NCI-H345 (cell line): ENCODE data around the gene PALLD.
A peak's percentile ranks its signal among the peaks of the same experiment; 100 is the strongest.
"Not testable (repeated sequence)": the region's sequence is repeated elsewhere in the genome, so short reads cannot be mapped to it uniquely, and the experiment has no call there.

Source experiments
- DNase-seq: peaks from one replicate; lab custom pipeline; 2025; lab: John Stamatoyannopoulos, UW

Gene PALLD

DNA sequence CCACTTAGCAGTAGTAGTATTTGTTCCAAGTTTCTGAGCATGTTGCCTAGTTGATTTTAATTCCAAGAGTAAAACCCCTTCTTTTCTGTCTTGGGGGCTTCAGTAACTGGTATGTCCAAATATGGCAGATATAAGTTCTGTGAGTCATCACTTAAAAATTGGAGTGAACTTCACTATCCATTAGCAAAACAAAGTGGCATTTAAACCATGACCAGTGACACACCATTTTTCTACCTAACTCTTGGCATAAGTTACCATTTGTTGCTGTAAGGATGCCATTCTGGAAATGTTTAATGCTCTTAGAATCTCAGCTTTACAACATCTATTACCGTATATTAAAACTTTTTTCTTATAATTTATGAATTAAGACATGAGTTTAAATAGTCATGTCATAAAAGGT lies 411.2 kb downstream of the PALLD start:
- DNase-seq = no peak

DNA sequence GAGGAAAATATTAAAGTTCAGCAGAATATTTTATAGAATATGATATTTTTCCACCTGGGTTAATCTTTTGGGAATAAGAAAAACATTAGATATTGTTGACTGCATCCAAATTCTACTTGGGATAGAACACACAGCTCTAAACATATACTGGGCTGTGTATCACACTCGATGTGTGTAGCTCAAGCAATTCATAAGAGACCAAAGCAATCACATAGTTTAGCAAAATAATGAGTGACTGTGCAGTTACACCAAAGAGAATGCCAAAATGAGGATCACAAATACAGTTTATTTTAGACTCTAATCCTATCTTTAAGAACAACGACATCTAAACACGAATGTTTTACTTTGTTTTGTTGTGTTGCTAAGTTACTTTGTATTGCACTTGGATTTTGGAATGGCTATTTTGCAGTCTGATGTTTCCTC lies 412.0 kb downstream of the PALLD start:
- no peak for DNase-seq

GRCh38 chr4:168914095-168914494 lies 417.2 kb downstream of the PALLD start:
- no peak for DNase-seq

GRCh38 chr4:168917138-168917779 lies 420.4 kb downstream of the PALLD start:
- peak; percentile 32 for DNase-seq

DNA sequence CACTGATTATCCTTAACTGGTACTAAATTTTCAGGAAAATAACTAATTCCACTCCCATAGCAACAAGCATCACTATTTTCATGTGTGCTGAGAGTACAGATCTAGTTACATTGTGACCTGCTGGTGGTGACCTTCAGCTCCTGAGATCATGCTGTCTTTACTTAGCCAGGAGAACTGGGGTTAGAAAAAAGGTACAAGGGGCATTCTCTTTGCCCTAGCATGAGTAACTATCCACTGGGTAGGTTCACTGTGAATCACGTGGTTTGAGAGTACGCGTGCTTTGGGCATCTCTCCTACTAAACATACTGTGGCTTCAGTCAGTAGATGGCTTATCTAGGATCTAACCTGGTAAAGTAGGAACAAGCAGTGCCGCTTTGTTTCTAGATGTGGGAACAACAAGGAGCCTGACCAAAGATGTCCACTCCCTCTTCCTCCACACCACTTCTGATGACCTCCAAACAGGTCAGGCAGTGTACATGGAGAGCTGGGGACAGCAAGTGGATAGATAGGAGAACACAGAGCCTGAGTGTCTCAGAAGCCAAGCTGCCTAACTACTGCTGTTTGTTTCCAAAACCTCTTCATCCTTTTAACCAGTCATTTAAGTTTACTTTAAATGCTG lies 423.0 kb downstream of the PALLD start:
- no peak for DNase-seq

DNA sequence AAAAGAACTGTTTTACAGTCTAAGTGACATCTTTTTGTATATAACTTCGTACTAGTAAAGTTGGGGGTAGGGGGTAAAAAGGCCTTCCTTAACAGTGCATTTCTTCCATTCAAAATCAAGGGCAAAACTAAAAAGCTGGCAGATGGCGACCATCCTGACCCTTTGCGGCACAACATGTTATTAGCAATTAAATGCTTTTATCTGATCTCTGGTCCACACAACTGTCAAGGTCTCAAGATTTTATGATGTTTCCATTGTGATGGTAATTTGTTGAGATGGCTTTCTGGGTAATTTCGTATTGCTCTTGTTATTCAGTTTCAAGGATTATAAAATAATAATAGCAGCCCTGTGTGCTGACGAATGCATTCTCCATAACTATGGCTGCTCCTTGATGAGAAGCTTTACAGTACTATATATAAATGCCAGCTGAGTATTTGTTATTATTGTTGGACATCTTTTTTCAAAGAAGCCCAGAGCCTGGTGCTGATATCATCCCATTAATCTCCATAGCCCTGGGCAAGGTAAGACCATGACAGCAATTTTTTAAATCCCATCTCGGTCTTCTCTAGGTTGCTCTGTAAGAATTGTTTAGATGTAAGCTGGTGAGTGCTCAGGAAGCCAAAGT lies 423.7 kb downstream of the PALLD start:
- no peak for DNase-seq

GRCh38 chr4:168923526-168924194 lies 426.8 kb downstream of the PALLD start:
- peak; percentile 53 for DNase-seq

DNA sequence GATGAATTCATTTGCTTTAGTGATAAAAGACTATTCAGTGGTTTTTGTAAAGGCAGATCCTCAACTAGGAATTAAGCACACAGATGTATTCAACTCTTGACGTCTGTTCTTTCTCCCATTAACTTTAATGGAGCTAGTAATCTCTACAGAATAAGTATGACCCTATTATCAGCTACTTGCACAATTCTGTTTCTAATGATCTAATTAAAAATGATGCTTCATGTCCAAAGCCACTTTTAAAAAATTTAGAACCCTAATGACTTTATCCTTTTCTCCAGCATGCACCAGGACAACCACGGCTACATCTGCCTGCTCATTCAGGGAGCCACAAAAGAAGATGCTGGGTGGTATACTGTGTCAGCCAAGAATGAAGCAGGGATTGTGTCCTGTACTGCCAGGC lies 427.8 kb downstream of the PALLD start:
- DNase-seq = no peak

- DNase-seq = no peak
Measured at GRCh38 chr4:168925789-168926490, 429.1 kb downstream of the PALLD start.

DNA sequence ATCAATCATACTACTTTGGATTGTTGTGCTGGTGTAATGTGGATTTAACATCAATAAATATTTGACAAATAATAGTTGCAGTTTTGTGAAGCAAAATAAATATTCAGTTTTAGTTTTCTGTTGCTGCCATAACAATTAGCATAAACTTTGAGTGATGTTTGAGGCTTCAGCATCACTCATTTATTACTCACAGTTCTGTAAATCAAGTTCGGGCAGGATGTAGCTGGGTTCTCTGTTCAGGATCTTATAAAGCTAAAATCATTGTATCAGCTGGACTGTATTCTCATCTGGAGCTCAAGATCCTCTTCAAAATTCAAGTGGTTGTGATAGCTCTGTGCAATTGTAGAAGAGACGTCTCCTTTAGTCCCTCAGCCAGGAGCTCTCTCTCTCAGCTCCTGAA lies 431.5 kb downstream of the PALLD start:
- no peak for DNase-seq

DNA sequence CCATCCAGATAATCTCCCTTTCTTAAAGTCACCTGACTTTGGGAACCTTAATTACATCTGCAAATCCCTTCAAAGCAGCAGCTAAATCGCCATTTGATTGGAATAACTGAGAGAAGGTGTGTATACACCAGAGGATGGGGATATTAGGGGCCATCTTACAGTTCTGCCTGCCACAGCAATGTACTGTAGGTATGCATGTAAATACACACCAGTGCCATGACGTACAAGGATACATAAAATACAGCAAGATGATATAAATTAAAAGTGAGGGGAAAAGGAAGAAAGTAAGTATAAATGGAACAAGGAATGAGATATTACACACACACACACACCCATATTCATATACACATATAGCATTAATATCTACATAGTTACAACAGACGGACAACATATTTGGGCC lies 432.0 kb downstream of the PALLD start:
- DNase-seq = no peak

- DNase-seq = no peak
Measured at GRCh38 chr4:168930413-168931196, 433.8 kb downstream of the PALLD start.

DNA sequence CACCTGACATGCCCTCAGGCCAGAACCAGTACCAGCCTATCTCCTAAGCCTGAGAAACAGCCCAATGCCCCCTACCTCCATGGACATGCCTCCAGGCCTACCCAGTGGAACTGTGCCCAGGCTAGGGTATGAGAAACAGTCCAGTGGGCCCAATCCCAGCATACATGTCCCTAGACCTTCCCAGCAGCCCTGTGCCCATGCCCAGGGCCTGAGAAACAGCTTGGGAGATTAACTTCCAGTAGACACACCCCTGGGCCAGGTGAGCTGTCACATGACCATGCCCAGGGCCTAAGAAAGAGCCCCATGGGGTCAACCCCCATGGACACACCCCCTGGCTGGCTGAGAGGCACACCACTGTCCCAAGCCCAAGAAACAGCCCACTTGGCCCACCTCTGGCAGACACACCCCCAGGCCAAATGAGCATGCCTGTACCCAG lies 434.4 kb downstream of the PALLD start:
- DNase-seq = no peak

- DNase-seq = no peak
Measured at GRCh38 chr4:168932138-168932537, 435.3 kb downstream of the PALLD start.

DNA sequence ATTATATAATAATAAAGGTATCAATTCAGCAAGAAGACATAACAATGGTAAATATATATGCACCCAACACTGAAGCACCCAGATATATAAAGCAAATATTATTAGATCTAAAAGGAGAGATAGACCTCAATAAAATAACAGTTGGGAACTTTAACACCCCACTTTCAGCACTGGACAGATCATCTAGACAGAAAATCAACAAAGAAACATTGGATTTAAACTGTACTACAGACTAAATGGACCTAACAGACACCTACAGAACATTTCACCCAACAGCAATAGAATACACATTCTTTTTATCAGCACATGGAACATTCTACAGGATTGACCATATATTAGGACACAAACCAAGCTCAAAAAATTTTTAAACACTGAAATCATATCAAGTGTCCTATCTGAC lies 436.6 kb downstream of the PALLD start:
- no peak for DNase-seq

DNA sequence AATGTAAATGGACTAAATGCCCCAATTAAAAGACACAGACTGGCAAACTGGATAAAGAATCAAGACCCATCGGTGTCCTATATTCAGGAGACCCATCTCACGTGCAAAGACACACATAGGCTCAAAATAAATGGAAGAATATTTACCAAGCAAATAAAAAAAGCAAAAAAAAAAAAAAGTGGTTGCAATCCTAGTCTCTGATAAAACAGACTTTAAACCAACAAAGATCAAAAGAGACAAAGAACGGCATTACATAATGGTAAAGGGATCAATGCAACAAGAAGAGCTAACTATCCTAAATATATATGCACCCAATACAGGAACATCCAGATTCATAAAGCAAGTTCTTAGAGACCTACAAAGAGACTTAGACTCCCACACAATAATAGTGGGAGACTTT lies 440.6 kb downstream of the PALLD start:
- not testable (repeated sequence) for DNase-seq

DNA sequence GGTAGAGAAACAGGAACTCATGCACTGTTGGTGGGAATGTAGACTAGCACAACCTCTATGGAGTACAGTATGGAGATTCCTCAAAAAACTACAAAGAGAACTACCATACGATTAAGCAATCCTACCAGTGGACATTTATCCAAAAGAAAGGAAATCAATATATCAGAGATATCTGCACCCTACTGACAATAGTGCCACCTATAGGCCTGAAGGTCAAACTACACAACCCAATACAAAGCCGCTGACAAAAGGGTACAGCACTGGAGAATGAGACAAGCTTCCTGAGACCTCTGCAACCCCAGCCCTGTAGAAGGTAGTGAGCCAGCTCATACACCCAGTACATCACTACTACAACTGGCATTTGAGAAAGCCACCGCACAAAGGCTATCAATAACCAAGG lies 446.1 kb downstream of the PALLD start:
- DNase-seq = no peak

DNA sequence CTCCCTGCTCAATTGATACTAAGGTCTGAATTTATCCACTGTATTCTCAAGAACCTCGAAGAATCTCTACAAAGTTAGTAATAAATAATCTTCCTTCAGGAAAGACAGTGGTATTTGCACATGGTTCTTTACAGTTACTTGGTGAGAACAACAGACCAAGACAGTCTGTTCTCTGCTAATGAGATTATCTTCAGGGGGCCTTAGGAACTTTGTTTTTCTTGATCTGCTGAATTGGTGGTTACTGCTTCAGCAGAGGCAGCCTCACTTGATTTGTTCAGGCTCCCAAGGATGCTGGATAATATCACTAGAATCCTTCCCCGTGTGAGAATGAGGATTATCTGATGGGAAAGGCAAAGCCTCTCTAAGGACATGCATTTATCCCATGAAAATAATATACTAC lies 448.4 kb downstream of the PALLD start:
- DNase-seq = no peak

GRCh38 chr4:168952821-168953246 lies 456.0 kb downstream of the PALLD start:
- peak; percentile 49 for DNase-seq

GRCh38 chr4:168955674-168956073 lies 458.8 kb downstream of the PALLD start:
- no peak for DNase-seq

DNA sequence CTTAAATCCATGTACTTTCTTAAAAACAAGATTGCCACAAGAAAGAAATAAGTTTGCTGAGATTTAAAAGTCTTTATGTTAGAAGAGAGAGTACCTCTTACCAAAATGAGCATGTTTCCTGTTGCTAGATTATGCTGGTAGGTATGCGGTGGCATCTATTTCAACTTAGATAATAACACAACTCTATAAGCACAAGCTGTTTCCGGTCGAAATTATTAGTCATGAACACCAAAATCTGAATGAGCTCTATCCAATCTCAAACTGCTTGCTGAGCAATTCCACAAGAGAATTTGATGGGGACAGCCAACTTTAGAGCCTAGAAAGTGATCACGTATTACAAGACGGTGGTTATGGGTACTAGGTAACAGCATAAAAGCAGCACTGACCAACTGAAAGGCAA lies 463.9 kb downstream of the PALLD start:
- DNase-seq = no peak

DNA sequence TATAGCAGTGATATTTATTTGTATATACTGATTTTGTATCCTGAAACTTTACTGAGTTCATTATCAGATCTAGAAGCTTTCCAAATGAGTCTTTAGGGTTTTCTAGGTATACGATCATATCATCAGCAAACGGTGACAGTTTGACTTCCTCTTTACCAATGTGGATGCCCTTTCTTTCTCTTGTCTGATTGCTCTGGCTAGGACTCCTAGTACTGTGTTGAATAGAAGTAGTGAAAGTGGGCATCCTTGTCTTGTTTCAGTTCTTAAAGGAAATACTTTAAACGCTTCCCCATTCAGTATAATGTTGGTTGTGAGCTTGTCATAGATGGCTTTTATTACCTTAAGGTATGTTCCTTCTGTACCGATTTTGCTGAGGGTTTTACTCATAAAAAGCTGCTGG lies 475.7 kb downstream of the PALLD start:
- DNase-seq = no peak
